Renal cortex interstitium (tissue), 15 donors: ENCODE measurements around the gene TSEN54. TPM values are rescaled to one million over a fixed set of nuclear protein-coding genes. Genes with fewer than 3 reads are reported as not detected.
A peak's percentile ranks its signal among the peaks of the same experiment; 100 is the strongest.
"Not testable (repeated sequence)": the region's sequence is repeated elsewhere in the genome, so short reads cannot be mapped to it uniquely, and the experiment has no call there.

Experiments
- DNase-seq, 11 donors: peaks; one replicate each; pipeline ENCODE4 v3.0.0-alpha.2; 2013; ENCODE audit warnings: low read depth in 9 of 11, low spot score in 4 of 11; ENCODE audit errors: extremely low read depth in 1 of 11
- long read RNA-seq, 16 experiments: transcript quantifications; one replicate each; lab custom pipeline, GENCODE V29; 2026
- polyA plus RNA-seq, 3 donors: library from polyadenylated mRNA; unstranded; fragments of 120-200 nt; gene quantifications; one replicate each; pipeline ENCODE4 v1.2.1, GENCODE V29; 2013; ENCODE audit not compliant: insufficient read length in 3 of 3

Gene TSEN54
- polyA plus RNA-seq = 10 to 100 TPM; 46.8 to 55.0 (median 47.2) TPM
- long read RNA-seq, donor 1, transcript TSEN54-201 (11 exons, 1,944 nt) = major isoform, 5 of 7 reads
- long read RNA-seq, donor 1, partial matches to known transcripts = 0 of 7 reads
- long read RNA-seq, donor 1, other reads (novel, unspliced or antisense) = 0 of 7 reads
- long read RNA-seq, donor 2, transcript TSEN54-201 (11 exons, 1,944 nt) = major isoform, 5 of 11 reads
- long read RNA-seq, donor 2, partial matches to known transcripts = 5 of 11 reads
- long read RNA-seq, donor 2, other reads (novel, unspliced or antisense) = 0 of 11 reads
- long read RNA-seq, donor 3, transcript TSEN54-201 (11 exons, 1,944 nt) = major isoform, 8 of 16 reads
- long read RNA-seq, donor 3, partial matches to known transcripts = 7 of 16 reads
- long read RNA-seq, donor 3, other reads (novel, unspliced or antisense) = 0 of 16 reads
- long read RNA-seq, donor 4, partial matches to known transcripts = 5 of 13 reads
- long read RNA-seq, donor 4, other reads (novel, unspliced or antisense) = 0 of 13 reads
- long read RNA-seq, donor 5 = 0 reads
- long read RNA-seq, donor 6, transcript TSEN54-201 (11 exons, 1,944 nt) = major isoform, 5 of 13 reads
- long read RNA-seq, donor 6, partial matches to known transcripts = 7 of 13 reads
- long read RNA-seq, donor 6, other reads (novel, unspliced or antisense) = 0 of 13 reads
- long read RNA-seq, donor 7, transcript TSEN54-201 (11 exons, 1,944 nt) = major isoform, 6 of 13 reads
- long read RNA-seq, donor 7, partial matches to known transcripts = 5 of 13 reads
- long read RNA-seq, donor 7, other reads (novel, unspliced or antisense) = 0 of 13 reads
- long read RNA-seq, donor 8 = 0 reads
- long read RNA-seq, donor 9, transcript TSEN54-201 (11 exons, 1,944 nt) = major isoform, 11 of 14 reads
- long read RNA-seq, donor 9, partial matches to known transcripts = 0 of 14 reads
- long read RNA-seq, donor 9, other reads (novel, unspliced or antisense) = 0 of 14 reads
- long read RNA-seq, donor 10, partial matches to known transcripts = 0 of 5 reads
- long read RNA-seq, donor 10, other reads (novel, unspliced or antisense) = 0 of 5 reads
- long read RNA-seq, donor 11, transcript TSEN54-201 (11 exons, 1,944 nt) = major isoform, 5 of 5 reads
- long read RNA-seq, donor 11, partial matches to known transcripts = 0 of 5 reads
- long read RNA-seq, donor 11, other reads (novel, unspliced or antisense) = 0 of 5 reads
- long read RNA-seq, donor 12, partial matches to known transcripts = 0 of 4 reads
- long read RNA-seq, donor 12, other reads (novel, unspliced or antisense) = 0 of 4 reads
- long read RNA-seq, donor 13 = 0 reads
- long read RNA-seq, donor 14, transcript TSEN54-201 (11 exons, 1,944 nt) = major isoform, 9 of 11 reads
- long read RNA-seq, donor 14, partial matches to known transcripts = 0 of 11 reads
- long read RNA-seq, donor 14, other reads (novel, unspliced or antisense) = 0 of 11 reads
- long read RNA-seq, donor 15, partial matches to known transcripts = 5 of 8 reads
- long read RNA-seq, donor 15, other reads (novel, unspliced or antisense) = 0 of 8 reads
- long read RNA-seq, donor 16, transcript TSEN54-201 (11 exons, 1,944 nt) = major isoform, 8 of 26 reads
- long read RNA-seq, donor 16, transcript TSEN54-206 (3 exons, 786 nt) = minor isoform, 6 of 26 reads
- long read RNA-seq, donor 16, partial matches to known transcripts = 8 of 26 reads
- long read RNA-seq, donor 16, other reads (novel, unspliced or antisense) = 0 of 26 reads

GRCh38 chr17:75516255-75516618 lies at the start of gene TSEN54:
Gene TSEN54, plus strand, starts transcription at chr17:75516528. Its CDS starts 33 bp downstream, at chr17:75516561.
- peak in 10 of 11 donors; percentile 72 to 89 (median 84) for DNase-seq

- no peak for DNase-seq
Measured at GRCh38 chr17:75468291-75468754, 48.0 kb upstream of the TSEN54 start.

- no peak for DNase-seq
Measured at GRCh38 chr17:75468779-75469373, 47.5 kb upstream of the TSEN54 start.

- DNase-seq = no peak
Measured at GRCh38 chr17:75471207-75471606, 45.1 kb upstream of the TSEN54 start.

- DNase-seq = no peak
Measured at GRCh38 chr17:75472119-75472518, 44.2 kb upstream of the TSEN54 start.

GRCh38 chr17:75473246-75473645 lies 43.1 kb upstream of the TSEN54 start:
- DNase-seq = no peak

- no peak for DNase-seq
Measured at GRCh38 chr17:75474736-75475135, 41.6 kb upstream of the TSEN54 start.

- no peak for DNase-seq
Measured at GRCh38 chr17:75475144-75475835, 41.0 kb upstream of the TSEN54 start.

- DNase-seq = peak in 2 of 11 donors; percentile 63 to 64
Measured at GRCh38 chr17:75475851-75476250, 40.5 kb upstream of the TSEN54 start.

GRCh38 chr17:75476271-75476671 lies 40.1 kb upstream of the TSEN54 start:
- peak in 2 of 11 donors; percentile 32 to 55 for DNase-seq

GRCh38 chr17:75476752-75477489 lies 39.4 kb upstream of the TSEN54 start:
- DNase-seq = no peak

GRCh38 chr17:75477490-75477862 lies 38.9 kb upstream of the TSEN54 start:
- not testable (repeated sequence) for DNase-seq

GRCh38 chr17:75478508-75478907 lies 37.8 kb upstream of the TSEN54 start:
- DNase-seq = peak in 5 of 11 donors; percentile 48 to 79 (median 62)

- DNase-seq = no peak
Measured at GRCh38 chr17:75480281-75480680, 36.0 kb upstream of the TSEN54 start.

- no peak for DNase-seq
Measured at GRCh38 chr17:75481194-75482068, 34.9 kb upstream of the TSEN54 start.
